Lung microvascular endothelial cell (primary cell): ENCODE data around the gene NCAM2. TPM values are rescaled to one million over a fixed set of nuclear protein-coding genes. Genes with fewer than 3 reads are reported as not detected.

Experiments used
- DNase-seq, 2 donors: peaks; one replicate each; pipeline versions ENCODE4 v3.0.0 to v3.0.0-alpha.2; 2010; ENCODE audit warnings: low read depth in 2 of 2
- total RNA-seq: library from RNA; depleted of rRNA; stranded (reverse); fragments of >200 nt; gene quantifications from 2 replicates; pipeline ENCODE4 v1.2.1, GENCODE V29; 2014

Gene NCAM2
- total RNA-seq, 1 donor from 2014 or later: under 0.01 TPM

DNA sequence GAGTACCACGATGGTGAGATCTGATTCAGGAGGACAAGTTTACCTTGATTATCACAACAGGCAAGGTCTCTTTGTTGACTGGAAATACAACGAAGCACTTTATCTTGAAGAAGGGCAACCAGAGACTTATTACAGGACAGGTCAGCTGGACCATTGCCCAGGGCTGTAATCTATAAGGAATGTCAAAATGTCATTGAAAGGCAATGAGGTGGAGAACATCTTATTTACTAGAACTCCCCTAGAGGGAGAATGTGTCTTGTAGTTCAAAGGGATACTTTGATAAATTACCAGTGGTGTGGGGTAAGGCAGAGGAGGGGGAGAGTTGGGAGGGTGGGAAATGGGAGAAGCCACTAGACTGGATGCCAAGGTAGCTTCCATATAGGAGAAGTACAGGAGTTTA, 212.3 kb downstream of the NCAM2 start:
- DNase-seq: no peak

DNA sequence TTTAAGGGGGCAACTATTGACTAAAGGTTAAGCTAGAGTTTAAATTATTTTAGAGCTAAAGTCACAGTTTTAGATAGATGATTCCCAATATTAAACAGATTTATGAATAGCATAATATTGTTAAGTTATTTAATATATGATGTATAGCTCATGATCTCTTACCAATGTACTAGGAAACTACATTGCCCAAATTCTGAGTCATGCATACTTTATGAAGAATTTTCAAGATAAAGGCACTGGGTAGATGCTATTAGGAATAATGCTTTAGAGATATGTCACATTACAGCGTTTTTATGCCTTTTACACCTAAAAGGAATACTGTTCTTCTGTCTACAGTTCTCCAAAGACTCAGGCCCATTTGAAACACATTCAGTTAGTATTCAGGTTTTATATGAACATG, 215.1 kb downstream of the NCAM2 start:
- no peak for DNase-seq

DNA sequence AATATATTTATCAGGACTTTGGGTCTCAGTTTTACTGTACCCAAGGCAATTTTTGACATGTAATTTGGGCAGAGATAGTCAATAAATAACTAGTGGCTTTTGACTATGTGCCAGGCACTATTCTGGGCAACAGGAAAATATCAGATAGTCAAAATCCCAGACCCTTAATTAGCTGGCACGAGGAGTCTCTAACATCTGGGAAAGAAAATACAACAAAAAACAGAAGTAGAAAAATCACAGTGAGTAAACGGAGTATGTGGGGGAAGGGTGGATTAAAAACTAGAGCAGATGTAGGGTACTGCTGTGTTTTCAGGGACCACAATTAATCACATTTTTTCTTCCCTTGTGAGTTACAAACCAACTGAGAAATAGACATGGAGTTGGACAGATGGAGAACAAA, 217.8 kb downstream of the NCAM2 start:
- no peak for DNase-seq

DNA sequence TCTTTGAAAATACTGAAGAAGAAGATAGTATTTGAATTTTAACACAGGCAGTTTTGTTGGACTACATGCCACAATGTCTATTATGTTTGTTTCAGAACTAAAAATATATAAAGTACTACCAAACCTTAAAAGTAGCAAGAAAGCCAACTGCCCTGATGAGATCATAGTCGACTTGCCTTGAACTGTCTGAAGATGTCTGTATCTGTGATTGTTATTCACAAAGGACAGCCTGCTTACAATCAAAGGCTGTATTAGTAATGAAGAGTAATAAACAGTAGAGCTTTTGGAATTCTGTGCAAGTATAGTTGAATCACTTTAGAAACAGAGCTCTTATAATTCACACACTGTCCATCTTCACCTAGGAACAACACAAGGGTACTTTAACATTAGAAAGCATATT, 228.3 kb downstream of the NCAM2 start:
- DNase-seq: no peak

DNA sequence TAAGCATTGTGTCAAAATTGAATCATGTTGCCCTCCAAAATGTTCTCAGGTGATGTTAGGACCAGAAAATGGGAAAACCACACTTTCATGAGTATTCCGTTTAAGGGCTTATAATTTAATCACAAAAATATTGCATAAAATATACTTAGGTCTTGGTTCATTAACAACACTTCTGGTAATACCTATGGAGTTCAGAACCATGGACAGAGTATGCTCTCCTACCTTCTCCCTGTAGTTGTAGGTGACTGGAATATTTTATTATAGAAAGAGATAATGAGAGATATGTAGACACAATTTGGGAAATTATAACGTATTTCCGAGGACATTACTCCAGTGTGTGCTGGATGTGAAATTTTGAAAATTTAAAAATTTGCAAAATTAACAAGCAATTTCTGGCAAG, 232.5 kb downstream of the NCAM2 start:
- no peak for DNase-seq

DNA sequence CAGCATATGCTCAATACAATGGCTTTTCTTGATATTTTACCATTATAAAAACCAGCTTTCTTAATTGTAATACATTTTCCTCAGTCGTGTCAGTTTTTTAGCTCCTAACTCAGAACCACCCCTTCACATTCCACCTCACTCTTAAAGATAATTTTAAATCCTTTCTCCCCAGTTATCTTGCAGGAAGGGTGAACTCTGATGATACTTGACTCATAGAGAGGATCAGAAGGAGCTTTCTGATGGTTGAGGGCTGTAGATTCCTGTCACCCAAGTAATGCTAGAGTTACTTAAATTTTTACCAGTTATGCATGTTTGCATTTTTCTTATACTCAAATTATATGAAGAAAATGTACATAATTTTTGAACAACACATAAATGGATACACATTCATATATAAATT, 233.7 kb downstream of the NCAM2 start:
- DNase-seq: no peak

DNA sequence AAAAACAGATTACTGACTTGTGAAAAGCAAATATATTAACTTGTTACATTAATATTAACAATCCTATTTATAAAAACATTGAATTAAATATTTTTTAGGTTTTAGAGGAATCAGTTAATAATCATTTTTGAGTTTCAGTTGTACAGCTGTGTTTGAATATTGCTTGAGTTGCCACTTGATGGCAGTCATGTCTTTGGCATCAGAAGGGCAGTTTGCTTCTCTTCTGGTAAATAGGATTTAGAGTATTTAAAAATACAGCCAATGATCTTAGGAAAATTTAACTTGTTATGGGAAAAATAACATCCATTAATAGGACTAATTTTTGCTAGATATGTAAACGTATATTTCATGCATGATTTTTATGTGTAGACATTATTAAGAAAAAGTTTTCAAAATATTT, 234.1 kb downstream of the NCAM2 start:
- no peak for DNase-seq

DNA sequence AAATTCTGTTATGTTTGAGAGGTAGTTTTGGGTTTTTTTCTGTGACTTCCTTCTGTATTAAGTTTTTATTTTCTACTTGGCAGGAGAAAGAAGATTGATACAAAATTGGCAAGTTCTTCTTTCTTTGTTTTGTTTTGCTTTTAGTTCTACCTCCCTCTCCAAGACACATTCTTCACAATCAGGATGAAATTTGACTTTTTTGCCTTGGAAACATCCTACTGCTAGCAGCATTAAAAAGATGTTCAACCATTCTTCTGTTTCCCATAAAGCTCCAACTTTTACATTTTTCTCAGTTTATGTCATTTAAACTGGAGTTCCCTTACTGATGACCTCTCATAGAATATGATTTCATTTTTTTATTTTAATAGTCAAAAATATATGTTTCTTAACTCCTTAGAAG, 234.8 kb downstream of the NCAM2 start:
- no peak for DNase-seq

DNA sequence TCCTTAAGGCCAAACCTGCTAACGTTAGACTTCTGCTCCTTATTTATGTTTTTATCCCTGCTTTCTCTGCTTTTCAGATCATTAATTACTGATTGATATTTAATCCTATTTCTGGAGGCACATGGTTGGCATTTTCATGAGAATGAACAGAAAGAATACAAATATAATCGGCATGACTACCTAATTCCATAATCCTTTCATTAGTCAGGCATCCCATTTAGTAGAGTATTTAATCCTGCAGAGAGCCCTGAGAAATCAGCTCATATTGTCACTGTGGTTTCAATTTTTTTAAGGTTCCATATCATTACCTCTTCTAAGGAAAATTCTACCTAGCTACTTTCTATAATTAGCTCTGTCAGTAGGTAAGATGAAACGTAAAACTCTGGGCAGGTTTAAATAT, 238.8 kb downstream of the NCAM2 start:
- DNase-seq: no peak

DNA sequence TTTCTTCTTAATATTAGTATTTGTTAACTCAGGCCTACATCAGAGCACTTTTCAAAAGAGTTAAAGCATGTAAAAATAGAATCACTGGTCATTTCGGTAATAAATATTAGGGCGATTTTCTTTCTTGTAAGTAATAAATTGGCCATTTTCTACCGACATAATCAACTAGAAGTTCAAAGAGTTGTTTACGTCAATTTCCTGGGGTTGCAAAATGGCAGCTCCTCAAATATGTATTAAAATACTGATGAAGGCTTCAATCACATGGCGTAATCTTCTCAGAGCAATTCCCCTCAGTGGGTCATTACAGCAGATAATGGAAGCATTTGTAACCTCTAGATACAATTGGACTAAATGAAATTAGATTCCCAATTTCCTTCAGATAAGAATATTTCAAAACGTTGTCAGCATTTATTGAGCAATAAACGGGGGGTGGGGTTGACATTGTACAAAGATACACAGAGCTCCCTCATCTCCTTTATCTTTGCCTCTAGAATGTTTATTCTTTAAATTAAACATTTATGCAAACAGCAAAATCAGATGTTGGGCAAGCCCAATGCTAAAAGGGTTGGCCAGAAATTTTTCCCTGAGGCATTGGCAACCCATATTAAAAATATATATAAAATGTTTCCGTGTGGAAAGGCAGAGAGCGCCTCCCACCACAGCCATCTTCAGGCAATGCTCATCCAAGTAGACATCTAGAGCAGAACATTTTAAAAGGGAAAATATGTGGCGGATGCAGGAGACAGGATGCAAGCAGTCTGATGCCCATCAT, 240.6 kb downstream of the NCAM2 start:
- no peak for DNase-seq

DNA sequence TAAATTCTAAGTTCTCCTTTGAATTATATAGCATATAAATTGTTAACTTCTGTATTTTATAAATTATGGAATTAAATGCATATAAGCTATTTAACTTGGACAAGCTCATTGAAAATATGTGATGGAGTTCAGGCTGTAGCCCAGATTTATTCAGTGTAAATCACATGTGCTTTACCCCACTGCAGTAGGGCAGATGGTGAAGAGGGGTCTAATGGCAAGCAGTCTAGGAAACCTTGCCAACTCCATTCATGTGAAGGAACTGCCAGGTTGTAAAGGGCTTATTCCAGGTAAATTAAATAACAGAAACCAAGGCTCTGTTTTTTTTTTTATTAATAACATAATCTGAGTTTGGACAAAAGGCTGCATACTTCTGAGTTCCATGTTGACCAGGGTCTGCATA, 243.2 kb downstream of the NCAM2 start:
- no peak for DNase-seq

DNA sequence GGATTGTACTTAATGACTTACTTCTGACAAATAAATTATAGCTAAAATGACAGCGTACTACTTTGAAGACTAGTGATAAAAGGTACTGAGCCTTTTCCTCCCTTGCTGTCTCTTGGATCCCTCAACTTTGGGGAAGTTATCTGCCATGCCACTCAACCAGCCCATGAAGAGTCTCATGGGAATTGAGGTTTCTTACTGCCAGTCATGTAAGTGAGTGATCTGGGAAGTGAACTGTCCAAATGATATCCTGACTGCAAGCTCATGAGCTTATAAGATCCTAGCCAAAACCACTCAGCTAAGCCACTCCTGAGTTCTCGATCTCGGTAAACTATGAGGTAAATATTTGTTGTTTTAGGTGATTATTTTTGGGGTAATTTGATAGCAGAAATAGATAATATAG, 247.8 kb downstream of the NCAM2 start:
- no peak for DNase-seq

DNA sequence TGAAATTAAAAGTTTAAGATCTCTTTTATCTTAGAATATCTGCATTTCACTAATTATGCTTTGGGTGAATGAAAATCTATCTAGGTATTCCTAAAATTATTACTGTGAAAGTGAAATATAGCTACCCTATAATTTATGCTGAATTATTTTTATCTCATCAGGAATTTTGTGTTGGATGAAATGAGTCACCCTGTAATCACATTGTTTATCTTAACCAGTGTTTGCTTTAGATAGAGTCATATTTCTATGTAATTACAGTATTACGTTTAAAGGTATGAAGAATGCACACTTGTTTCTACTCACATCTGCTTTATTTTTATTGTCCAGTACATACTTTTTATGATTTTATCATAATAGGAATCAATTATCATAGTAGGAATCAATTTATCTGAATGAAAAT, 249.2 kb downstream of the NCAM2 start:
- no peak for DNase-seq

DNA sequence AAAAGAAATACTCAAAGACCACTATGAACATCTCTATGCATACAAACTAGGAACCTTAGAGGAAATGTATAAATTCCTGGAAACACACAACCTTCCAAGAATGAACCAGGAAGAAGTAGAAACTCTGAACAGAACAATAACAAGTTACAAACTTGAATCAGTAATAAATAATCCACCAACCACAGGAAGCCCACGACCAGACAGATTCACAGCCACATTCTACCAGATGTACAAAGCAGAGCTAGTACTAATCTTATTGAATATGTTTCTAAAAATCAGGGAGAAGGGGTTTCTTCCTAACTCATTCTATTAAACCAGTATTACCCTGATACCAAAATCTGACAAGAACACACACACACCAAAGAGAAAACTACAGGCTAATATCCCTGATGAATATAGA, 263.8 kb downstream of the NCAM2 start:
- no peak for DNase-seq

DNA sequence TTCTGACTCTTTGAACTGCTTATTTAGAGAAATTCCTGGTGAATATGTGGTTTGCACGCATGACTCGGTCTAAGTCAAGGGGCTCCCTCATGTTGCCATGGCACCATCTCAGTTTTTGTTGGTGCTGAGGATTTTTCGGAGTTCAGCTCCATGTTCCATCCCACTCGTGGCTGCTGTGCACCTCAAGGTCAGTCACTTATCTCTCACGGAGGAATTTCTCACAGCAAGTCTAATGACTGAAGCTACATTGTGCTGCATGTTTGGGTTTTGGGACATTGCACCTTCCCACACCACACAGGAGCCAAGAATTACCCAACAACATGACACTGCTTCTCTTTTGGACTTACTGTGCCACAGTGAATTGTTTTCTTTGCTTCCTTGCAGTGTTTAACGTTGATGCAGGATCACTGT, 269.9 kb downstream of the NCAM2 start:
- no peak for DNase-seq

DNA sequence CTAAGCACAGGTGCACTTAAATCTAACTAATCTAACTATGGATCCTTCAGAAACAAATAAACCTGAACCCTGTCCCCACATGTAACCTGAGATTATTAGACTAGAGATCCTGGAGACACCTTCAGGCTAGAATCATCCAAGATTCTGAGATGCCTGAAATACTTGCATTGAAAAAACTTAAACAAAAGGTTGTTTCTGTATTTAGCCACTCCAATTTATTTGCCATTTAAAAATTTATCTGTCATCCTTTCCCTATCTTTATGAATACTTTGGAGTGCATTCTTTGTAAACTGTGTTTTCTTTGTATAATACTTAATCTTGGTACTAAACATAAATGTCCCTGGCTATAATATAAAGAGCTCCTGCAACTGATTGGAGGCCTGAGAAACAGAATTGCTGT, 270.7 kb downstream of the NCAM2 start:
- no peak for DNase-seq

DNA sequence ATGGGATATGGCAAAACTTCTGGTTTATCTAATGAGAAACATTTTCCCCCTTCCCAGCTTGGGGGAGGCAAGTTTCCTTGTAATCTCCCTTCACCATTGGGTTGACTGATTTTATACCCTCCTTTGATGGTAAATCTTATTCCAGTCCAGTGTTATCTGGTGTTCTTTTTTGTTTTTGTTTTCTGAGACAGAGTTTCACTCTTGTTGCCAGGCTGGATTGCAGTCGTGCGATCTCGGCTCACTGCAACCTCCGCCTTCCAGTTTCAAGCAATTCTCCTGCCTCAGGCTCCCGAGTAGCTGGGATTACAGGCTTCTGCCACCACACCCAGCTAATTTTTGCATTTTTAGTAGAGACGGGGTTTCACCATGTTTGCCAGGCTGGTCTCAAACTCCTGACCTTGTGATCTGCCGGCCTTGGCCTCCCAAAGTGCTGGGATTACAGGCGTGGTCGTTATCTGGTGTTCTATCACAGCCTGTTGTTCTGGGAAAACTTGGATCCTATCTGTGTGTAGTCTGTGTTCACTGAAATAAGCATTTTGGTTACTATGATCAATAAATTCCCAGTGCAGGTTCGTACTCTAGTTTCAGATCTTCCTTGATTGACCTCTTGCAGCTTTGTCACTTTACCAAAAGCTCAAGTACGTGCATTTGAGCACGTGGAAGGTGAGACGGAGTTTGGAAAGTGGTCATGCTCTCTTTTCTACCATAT, 281.1 kb downstream of the NCAM2 start:
- DNase-seq: no peak

DNA sequence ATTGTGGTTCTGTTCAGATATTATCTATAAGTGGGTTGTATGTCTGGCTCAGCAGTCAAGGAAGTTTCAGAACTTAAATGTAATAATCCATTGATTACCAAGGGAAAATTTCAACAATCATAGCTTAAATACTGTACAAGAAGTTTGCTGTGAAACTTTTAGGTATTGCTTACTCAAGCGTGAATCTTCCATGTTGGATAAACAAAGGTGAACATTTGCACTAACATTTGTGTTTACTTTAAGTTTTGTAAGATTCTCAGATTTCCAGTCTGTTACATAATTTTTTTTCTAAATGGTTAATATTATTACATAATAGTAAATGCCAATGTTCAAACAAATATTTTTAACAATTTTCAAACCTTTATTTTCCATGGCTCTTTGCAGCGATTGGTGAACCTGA, 285.6 kb downstream of the NCAM2 start:
- no peak for DNase-seq

DNA sequence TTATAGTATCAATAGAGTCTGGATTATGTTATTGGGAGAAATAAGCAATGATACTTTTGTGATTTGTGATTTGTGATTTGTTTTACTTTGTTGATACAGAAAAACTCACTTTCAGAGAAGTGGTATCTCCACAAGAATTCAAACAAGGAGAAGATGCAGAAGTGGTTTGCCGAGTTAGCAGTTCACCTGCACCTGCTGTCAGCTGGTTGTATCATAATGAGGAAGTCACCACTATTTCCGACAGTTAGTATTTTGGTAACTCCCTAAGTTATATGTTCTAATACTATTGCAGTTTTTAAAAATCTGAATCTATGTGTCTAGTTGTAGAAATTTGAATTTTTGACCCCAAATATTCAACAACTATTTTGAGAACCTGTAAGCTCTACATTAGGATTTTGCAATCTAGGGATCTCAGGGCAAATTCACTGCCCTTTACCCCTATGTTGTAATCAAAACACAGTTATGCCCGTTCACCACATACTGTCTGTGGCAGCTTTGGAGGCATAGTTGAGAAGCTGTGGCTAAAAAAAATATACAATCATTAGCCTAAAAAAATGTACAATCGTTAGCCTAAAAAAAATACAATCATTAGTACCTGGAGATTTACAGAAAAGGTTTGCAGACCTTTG, 288.1 kb downstream of the NCAM2 start:
- no peak for DNase-seq

DNA sequence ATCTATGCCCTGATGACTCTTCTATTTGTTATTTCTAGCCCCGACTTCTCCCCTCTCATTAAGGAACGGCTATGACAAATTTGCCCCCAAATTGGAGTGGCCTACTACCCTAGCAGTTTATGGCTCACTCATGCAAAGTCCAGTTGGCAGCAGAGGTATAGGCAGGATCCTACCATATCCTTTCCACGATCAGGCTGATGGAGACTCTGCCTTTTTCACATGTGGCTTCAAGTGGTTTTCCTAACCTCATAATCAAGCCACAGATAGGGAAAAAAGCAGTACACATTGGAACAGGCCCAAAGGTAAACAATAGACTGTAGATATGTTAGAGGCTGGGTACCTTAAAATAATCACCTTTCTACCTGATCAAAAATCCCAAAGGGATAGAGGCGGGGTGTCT, 292.5 kb downstream of the NCAM2 start:
- DNase-seq: no peak

DNA sequence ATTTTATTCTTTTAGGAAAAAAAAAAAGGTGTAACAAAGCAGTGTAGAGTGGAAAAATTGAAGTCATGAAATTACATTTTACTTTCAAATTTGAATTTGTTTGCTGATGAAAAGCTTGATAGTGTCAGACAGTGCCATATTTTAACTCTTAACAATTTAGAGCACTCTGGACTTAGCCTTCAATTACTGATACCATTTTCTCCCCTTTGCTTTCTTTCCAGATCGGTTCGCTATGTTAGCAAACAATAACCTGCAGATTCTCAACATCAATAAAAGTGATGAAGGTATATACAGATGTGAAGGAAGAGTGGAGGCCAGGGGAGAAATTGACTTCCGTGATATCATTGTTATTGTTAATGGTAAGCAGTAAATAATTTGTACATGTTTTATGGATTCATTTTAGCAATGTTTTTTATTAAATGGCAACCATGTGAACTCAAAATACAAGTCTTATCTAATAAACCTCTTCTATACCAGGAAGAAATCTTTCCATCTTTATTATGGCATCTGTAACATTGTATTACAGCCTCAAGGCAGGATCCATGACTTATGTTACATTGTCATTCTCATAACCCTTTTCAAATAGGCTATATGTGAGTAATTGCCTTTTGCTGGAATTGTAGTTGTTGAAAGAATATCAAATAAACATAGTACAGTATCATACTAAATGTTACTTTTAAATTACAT, 293.8 kb downstream of the NCAM2 start:
- no peak for DNase-seq

DNA sequence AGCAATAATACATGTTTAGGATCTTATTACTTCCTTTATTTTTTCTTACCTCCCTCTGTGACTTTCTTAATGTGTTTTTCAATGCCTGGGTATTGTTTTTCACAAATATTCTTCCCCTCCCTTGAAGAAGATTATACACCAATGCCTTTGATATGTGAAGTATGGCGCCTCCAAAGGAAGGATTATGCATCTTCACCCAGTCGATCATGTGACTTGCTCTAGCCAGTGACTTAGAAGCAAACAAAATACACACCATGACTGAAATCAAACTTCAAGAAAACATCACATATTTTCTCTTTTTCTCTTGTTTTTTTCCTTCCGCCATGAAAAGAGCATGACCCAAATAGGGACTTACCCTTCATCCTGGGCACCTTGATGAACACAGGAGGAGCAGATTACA, 297.1 kb downstream of the NCAM2 start:
- no peak for DNase-seq
